SK-N-SH treated with all-trans-retinoic acid at 6 μM for 48 hours (cell line): ENCODE measurements around the gene CFAP61.

Experiments
- ATAC-seq: fragments of 200-7000 bp; cut with Tn5 transposase; 3 replicates; pipeline ENCODE4 v1.9.1; 2020; ENCODE audit warnings: mild to moderate bottlenecking, moderate library complexity
- BACH2 ChIP-seq: fragments of 250-450 bp; sonication (Bioruptor Pico); IDR thresholded peaks from 2 replicates; pipeline ENCODE4 v1.9.0; 2021; ENCODE audit warnings: mild to moderate bottlenecking, borderline replicate concordance
- CREB5 ChIP-seq: fragments of 250-450 bp; sonication (Bioruptor Pico); IDR thresholded peaks from 2 replicates; pipeline ENCODE4 v1.5.1; 2020; ENCODE audit warnings: low read depth, mild to moderate bottlenecking, moderate library complexity
- CSDC2 ChIP-seq: fragments of 250-450 bp; sonication (Bioruptor Pico); IDR thresholded peaks from 2 replicates; pipeline ENCODE4 v1.5.0; 2020; ENCODE audit warnings: mild to moderate bottlenecking, moderate library complexity
- CSRNP3 ChIP-seq: fragments of 250-450 bp; sonication (Bioruptor Pico); IDR thresholded peaks from 2 replicates; pipeline ENCODE4 v1.5.1; 2021; ENCODE audit warnings: mild to moderate bottlenecking, moderate library complexity
- ESRRG ChIP-seq: fragments of 250-450 bp; sonication (Bioruptor Pico); IDR thresholded peaks from 2 replicates; pipeline ENCODE4 v1.6.1; 2021; ENCODE audit warnings: mild to moderate bottlenecking
- GLIS3 ChIP-seq: fragments of 250-450 bp; sonication (Bioruptor Pico); IDR thresholded peaks from 2 replicates; pipeline ENCODE4 v1.5.0; 2020; ENCODE audit warnings: mild to moderate bottlenecking, moderate library complexity
- ISL1 ChIP-seq: fragments of 250-450 bp; sonication (Bioruptor Pico); IDR thresholded peaks from 2 replicates; pipeline ENCODE4 v2.1.2; 2022; ENCODE audit warnings: mild to moderate bottlenecking, moderate library complexity
- OSR1 ChIP-seq: fragments of 250-450 bp; sonication (Bioruptor Pico); IDR thresholded peaks from 2 replicates; pipeline ENCODE4 v1.8.0; 2022; ENCODE audit warnings: moderate library complexity, mild to moderate bottlenecking, inconsistent platforms
- PATZ1 ChIP-seq: fragments of 250-450 bp; sonication (Bioruptor Pico); IDR thresholded peaks from 2 replicates; pipeline ENCODE4 v1.8.0; 2020; ENCODE audit warnings: mild to moderate bottlenecking, moderate library complexity, borderline replicate concordance
- POU6F1 ChIP-seq: fragments of 250-450 bp; sonication (Bioruptor Pico); IDR thresholded peaks from 2 replicates; pipeline ENCODE4 v1.8.0; 2021; ENCODE audit warnings: low read depth, mild to moderate bottlenecking, moderate library complexity, borderline replicate concordance
- PPARA ChIP-seq: fragments of 250-450 bp; sonication (Bioruptor Pico); IDR thresholded peaks from 2 replicates; pipeline ENCODE4 v1.5.0; 2020; ENCODE audit warnings: mild to moderate bottlenecking, borderline replicate concordance
- SNAI2 ChIP-seq: fragments of 250-450 bp; sonication (Bioruptor Pico); IDR thresholded peaks from 2 replicates; pipeline ENCODE4 v1.5.0; 2020; ENCODE audit warnings: mild to moderate bottlenecking, moderate library complexity
- TCF4 ChIP-seq: fragments of 250-450 bp; sonication (Bioruptor Pico); IDR thresholded peaks from 2 replicates; pipeline ENCODE4 v1.8.0; 2021; ENCODE audit warnings: mild to moderate bottlenecking, moderate library complexity, borderline replicate concordance
- TOX ChIP-seq: fragments of 250-450 bp; sonication (Bioruptor Pico); IDR thresholded peaks from 2 replicates; pipeline ENCODE4 v1.8.0; 2021; ENCODE audit warnings: mild to moderate bottlenecking, moderate library complexity, borderline replicate concordance
- TSHZ2 ChIP-seq: fragments of 250-450 bp; sonication (Bioruptor Pico); IDR thresholded peaks from 2 replicates; pipeline ENCODE4 v1.5.0; 2020; ENCODE audit warnings: mild to moderate bottlenecking, moderate library complexity
- ZC3H10 ChIP-seq: fragments of 250-450 bp; sonication (Bioruptor Pico); IDR thresholded peaks from 2 replicates; pipeline ENCODE4 v1.5.1; 2021; ENCODE audit warnings: mild to moderate bottlenecking, moderate library complexity
- ZFP3 ChIP-seq: fragments of 250-450 bp; sonication (Bioruptor Pico); IDR thresholded peaks from 2 replicates; pipeline ENCODE4 v1.5.0; 2020; ENCODE audit warnings: mild to moderate bottlenecking, moderate library complexity
- ZFP30 ChIP-seq: fragments of 450-650 bp; formaldehyde crosslinking; IDR thresholded peaks from 2 replicates; pipeline ENCODE4 v1.5.0; 2022; ENCODE audit warnings: mild to moderate bottlenecking, moderate library complexity
- ZNF565 ChIP-seq: fragments of 450-650 bp; formaldehyde crosslinking; conservative IDR thresholded peaks from 2 replicates; pipeline ENCODE4 v1.5.0; 2020; ENCODE audit warnings: low read depth, mild to moderate bottlenecking, moderate library complexity
- ZNF70 ChIP-seq: fragments of 450-650 bp; formaldehyde crosslinking; IDR thresholded peaks from 2 replicates; pipeline ENCODE4 v1.5.0; 2020; ENCODE audit warnings: mild to moderate bottlenecking, moderate library complexity
- ZNF8 ChIP-seq: fragments of 450-650 bp; formaldehyde crosslinking; IDR thresholded peaks from 2 replicates; pipeline ENCODE4 v1.5.0; 2020; ENCODE audit warnings: mild to moderate bottlenecking, moderate library complexity

CFAP61 gene

GRCh38 chr20:20223981-20224380, 171.6 kb downstream of the CFAP61 start:
- TF ChIP-seq TOX (CRISPR knock-in tag) (no peak), PPARA (CRISPR knock-in tag) (no peak), POU6F1 (CRISPR knock-in tag) (no peak), ISL1 (CRISPR knock-in tag) (no peak), TSHZ2 (CRISPR knock-in tag) (no peak), GLIS3 (no peak), SNAI2 (CRISPR knock-in tag) (no peak), ESRRG (CRISPR knock-in tag) (no peak), ZC3H10 (CRISPR knock-in tag) (no peak), BACH2 (CRISPR knock-in tag) (no peak), ZNF565 (CRISPR knock-in tag) (no peak), ZNF8 (CRISPR knock-in tag) (no peak), PATZ1 (CRISPR knock-in tag) (no peak), TCF4 (CRISPR knock-in tag) (no peak), ZFP30 (CRISPR knock-in tag) (no peak), OSR1 (CRISPR knock-in tag) (no peak), ZFP3 (CRISPR knock-in tag) (no peak), ZNF70 (no peak)
- ATAC-seq = no peak

- no peak for ATAC-seq
- TF ChIP-seq TSHZ2 (CRISPR knock-in tag) (no peak), PATZ1 (CRISPR knock-in tag) (no peak), ZNF565 (CRISPR knock-in tag) (no peak), CREB5 (CRISPR knock-in tag) (no peak), CSRNP3 (no peak), POU6F1 (CRISPR knock-in tag) (no peak), ZC3H10 (CRISPR knock-in tag) (no peak), SNAI2 (CRISPR knock-in tag) (no peak), ZFP3 (CRISPR knock-in tag) (no peak), CSDC2 (CRISPR knock-in tag) (no peak), TCF4 (CRISPR knock-in tag) (no peak), ZNF8 (CRISPR knock-in tag) (no peak), OSR1 (CRISPR knock-in tag) (no peak), BACH2 (CRISPR knock-in tag) (no peak), ISL1 (CRISPR knock-in tag) (no peak)
Measured at GRCh38 chr20:20224806-20225205, 172.5 kb downstream of the CFAP61 start.
